ENCODE measurements around the gene SLC17A3. TPM values are rescaled to one million over a fixed set of nuclear protein-coding genes. Genes with fewer than 3 reads are reported as not detected.

The SLC17A3 gene
- total and polyA plus RNA-seq, 9 of the 15 experiments (the other 6 are each of a cell fraction or from before 2014, with no cell fraction given) = 0.04 to 0.08 TPM; not detected in 7

- BruUV-seq (replicated peaks) = no TSS peak
- H3K9ac ChIP-seq (ENCODE audit: insufficient read depth in 1 of 2, low read depth in 2 of 2, low read length in 2 of 2) = no peak overlapping the region
- intact Hi-C loops (cut with micrococcal nuclease) (no loop called here), in situ Hi-C loops (cut with MboI) (no loop called here)
- H3K4me2 ChIP-seq (ENCODE audit: insufficient read depth, low read length) = no peak overlapping the region
- no peaks in the 10 kb centered on the region for H3K4me1 ChIP-seq (replicated peaks in 1 of 2; ENCODE audit: control insufficient read depth in 2 of 2, insufficient read depth in 2 of 2, low read length in 2 of 2)
- H4K20me1 ChIP-seq (replicated peaks; ENCODE audit: control insufficient read depth, insufficient read depth, low read length) = no peaks in the 10 kb centered on the region
- ChIA-PET POLR2A (no interaction called here), CTCF (ENCODE audit: low intra/inter-chr PET ratio) (no interaction called here)
- no peaks in the 10 kb centered on the region for H3K9me3 ChIP-seq (replicated peaks; ENCODE audit: control insufficient read depth, insufficient read depth, low read depth, low read length)
- no peak overlapping the region for H2AFZ ChIP-seq (ENCODE audit: low read depth, low read length)
- TF ChIP-seq PTRF (tag; IDR thresholded peaks at IDR 0.05) = no peak
- TF ChIP-seq BHLHE40 (IDR thresholded peaks at IDR 0.05; ENCODE audit: low read length) = no peak
- TF ChIP-seq PYGO2 (tag; IDR thresholded peaks at IDR 0.05) = no peak
- no peak for TF ChIP-seq PHF21A (IDR thresholded peaks at IDR 0.05; ENCODE audit: borderline replicate concordance, low read depth)
- TF ChIP-seq ZNF174 (CRISPR knock-in tag; IDR thresholded peaks at IDR 0.05) = no peak
- TF ChIP-seq WHSC1 (IDR thresholded peaks at IDR 0.05; ENCODE audit: low read length) = no peak
- no peak for TF ChIP-seq ILK (tag; IDR thresholded peaks at IDR 0.05; ENCODE audit: borderline replicate concordance, low read depth)
- no peak for TF ChIP-seq ZFP30 (CRISPR knock-in tag; IDR thresholded peaks at IDR 0.05; ENCODE audit: borderline replicate concordance)
- TF ChIP-seq, protein P1, sequence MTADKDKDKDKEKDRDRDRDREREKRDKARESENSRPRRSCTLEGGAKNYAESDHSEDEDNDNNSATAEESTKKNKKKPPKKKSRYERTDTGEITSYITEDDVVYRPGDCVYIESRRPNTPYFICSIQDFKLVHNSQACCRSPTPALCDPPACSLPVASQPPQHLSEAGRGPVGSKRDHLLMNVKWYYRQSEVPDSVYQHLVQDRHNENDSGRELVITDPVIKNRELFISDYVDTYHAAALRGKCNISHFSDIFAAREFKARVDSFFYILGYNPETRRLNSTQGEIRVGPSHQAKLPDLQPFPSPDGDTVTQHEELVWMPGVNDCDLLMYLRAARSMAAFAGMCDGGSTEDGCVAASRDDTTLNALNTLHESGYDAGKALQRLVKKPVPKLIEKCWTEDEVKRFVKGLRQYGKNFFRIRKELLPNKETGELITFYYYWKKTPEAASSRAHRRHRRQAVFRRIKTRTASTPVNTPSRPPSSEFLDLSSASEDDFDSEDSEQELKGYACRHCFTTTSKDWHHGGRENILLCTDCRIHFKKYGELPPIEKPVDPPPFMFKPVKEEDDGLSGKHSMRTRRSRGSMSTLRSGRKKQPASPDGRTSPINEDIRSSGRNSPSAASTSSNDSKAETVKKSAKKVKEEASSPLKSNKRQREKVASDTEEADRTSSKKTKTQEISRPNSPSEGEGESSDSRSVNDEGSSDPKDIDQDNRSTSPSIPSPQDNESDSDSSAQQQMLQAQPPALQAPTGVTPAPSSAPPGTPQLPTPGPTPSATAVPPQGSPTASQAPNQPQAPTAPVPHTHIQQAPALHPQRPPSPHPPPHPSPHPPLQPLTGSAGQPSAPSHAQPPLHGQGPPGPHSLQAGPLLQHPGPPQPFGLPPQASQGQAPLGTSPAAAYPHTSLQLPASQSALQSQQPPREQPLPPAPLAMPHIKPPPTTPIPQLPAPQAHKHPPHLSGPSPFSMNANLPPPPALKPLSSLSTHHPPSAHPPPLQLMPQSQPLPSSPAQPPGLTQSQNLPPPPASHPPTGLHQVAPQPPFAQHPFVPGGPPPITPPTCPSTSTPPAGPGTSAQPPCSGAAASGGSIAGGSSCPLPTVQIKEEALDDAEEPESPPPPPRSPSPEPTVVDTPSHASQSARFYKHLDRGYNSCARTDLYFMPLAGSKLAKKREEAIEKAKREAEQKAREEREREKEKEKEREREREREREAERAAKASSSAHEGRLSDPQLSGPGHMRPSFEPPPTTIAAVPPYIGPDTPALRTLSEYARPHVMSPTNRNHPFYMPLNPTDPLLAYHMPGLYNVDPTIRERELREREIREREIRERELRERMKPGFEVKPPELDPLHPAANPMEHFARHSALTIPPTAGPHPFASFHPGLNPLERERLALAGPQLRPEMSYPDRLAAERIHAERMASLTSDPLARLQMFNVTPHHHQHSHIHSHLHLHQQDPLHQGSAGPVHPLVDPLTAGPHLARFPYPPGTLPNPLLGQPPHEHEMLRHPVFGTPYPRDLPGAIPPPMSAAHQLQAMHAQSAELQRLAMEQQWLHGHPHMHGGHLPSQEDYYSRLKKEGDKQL (CRISPR knock-in tag; IDR thresholded peaks at IDR 0.05; ENCODE audit: borderline replicate concordance) = no peak
- no peak for TF ChIP-seq DACH1 (IDR thresholded peaks at IDR 0.05; ENCODE audit: partially characterized antibody)
- TF ChIP-seq ZFPM2 (CRISPR knock-in tag; IDR thresholded peaks at IDR 0.05) = no peak
- no peak for TF ChIP-seq BCL6 (CRISPR knock-in tag; IDR thresholded peaks at IDR 0.05)
- TF ChIP-seq CREB1 (IDR thresholded peaks at IDR 0.05) = no peak
- TF ChIP-seq CREB1 (CRISPR knock-in tag; IDR thresholded peaks at IDR 0.05) = no peak
- no peak for TF ChIP-seq ZNF695 (CRISPR knock-in tag; IDR thresholded peaks at IDR 0.05)
- no peak for TF ChIP-seq SMAD4 (CRISPR knock-in tag; conservative IDR thresholded peaks at IDR 0.05)
- WGBS (ENCODE audit: insufficient coverage, low coverage, missing lambda C conversion rate) = 0% methylated on average over 3 of the region's 3 CpGs
- no peak for ATAC-seq
- FAIRE-seq = no peak
- peaks cover 13 to 19% of the 10 kb centered on the region in 2 experiments; a peak in 4 of 5 replicates for H3K27me3 ChIP-seq (ENCODE audit: control insufficient read depth in 2 of 2, insufficient read depth in 2 of 2, low read length in 2 of 2)
- H3K9me1 ChIP-seq (ENCODE audit: control insufficient read depth, insufficient read depth, low read length) = no peaks in the 10 kb centered on the region
- H3K27ac ChIP-seq (ENCODE audit: extremely low read depth, low read depth, low read length) = no peak overlapping the region
- no peak overlapping the region for H3K4me3 ChIP-seq
- no peak for DNase-seq (ENCODE audit: extremely low read depth in 1 of 4, low spot score in 3 of 4)
- no peaks in the 10 kb centered on the region for H3K36me3 ChIP-seq (ENCODE audit: control insufficient read depth, insufficient read depth, low read length)
- no peaks in the 10 kb centered on the region for H3K79me2 ChIP-seq (ENCODE audit: control insufficient read depth, insufficient read depth, low read length)
These were observed 41.4 kb downstream of the SLC17A3 start for GRCh38 chr6:25832670-25833069.
